GM12801 (cell line): ENCODE measurements around the gene GKN2.

Experiments
- CTCF ChIP-seq: IDR thresholded peaks from one replicate; pipeline ENCODE4 v1.5.1; 2011; ENCODE audit warnings: control low read depth; ENCODE audit not compliant: insufficient read length; ENCODE audit errors: extremely low read depth

The GKN2 gene

GRCh38 chr2:68940369-68940768 lies 12.3 kb downstream of the GKN2 start:
- no peak for TF ChIP-seq CTCF

- TF ChIP-seq CTCF = no peak
Measured at GRCh38 chr2:68939962-68940361, 12.7 kb downstream of the GKN2 start.

- no peak for TF ChIP-seq CTCF
Measured at GRCh38 chr2:68938938-68939337, 13.8 kb downstream of the GKN2 start.

GRCh38 chr2:68937346-68938055 lies 15.2 kb downstream of the GKN2 start:
- TF ChIP-seq CTCF = no peak

- no peak for TF ChIP-seq CTCF
Measured at GRCh38 chr2:68936889-68937288, 15.8 kb downstream of the GKN2 start.

GRCh38 chr2:68936427-68936826 lies 16.3 kb downstream of the GKN2 start:
- no peak for TF ChIP-seq CTCF

GRCh38 chr2:68935471-68935870 lies 17.2 kb downstream of the GKN2 start:
- TF ChIP-seq CTCF = no peak
